GM12873 (cell line): ENCODE results near the gene SCGN.

Experiments used
- TF ChIP-seq, protein P1 (sequence below): IDR thresholded peaks from 2 replicates; pipeline ENCODE4 v1.5.1; 2012; ENCODE audit warnings: low read depth, mild to moderate bottlenecking, moderate library complexity, low read length, control low read depth; ENCODE audit not compliant: insufficient read depth; ENCODE audit errors: missing control alignments

SCGN gene

DNA sequence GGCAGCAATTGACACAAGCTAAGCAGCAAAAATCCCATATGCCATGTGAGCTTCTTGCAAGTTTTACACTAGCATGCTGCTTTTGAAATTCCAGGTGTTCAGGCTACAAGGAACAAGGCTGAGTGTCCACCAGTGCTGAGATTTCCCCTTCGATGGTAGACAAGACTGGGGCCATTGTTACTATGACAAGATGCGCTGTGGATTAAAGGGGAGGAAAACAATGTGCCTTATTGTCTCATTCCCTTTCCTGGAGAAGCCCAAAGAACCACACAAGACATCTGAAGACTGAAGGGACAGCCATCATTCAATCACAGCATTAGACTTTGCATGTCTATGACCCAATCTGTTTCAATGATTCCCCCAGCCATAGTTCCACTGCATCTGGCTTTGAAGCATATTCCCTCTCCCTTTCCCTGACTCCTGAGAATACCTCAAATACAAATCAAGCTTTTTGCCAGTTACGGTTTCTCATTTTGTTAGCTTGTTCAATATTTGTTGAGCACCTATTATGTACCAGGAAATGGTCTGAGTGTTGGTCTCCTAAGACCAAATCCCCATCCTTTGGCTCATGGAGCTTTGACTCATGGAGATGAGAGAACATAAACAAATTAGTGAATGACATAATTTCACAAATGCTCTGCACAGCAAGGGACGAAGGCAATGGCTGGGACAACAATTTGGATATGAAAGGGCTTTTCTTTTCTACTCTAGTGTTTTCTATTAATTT is 23.4 kb upstream of the SCGN start:
- TF ChIP-seq, protein P1, sequence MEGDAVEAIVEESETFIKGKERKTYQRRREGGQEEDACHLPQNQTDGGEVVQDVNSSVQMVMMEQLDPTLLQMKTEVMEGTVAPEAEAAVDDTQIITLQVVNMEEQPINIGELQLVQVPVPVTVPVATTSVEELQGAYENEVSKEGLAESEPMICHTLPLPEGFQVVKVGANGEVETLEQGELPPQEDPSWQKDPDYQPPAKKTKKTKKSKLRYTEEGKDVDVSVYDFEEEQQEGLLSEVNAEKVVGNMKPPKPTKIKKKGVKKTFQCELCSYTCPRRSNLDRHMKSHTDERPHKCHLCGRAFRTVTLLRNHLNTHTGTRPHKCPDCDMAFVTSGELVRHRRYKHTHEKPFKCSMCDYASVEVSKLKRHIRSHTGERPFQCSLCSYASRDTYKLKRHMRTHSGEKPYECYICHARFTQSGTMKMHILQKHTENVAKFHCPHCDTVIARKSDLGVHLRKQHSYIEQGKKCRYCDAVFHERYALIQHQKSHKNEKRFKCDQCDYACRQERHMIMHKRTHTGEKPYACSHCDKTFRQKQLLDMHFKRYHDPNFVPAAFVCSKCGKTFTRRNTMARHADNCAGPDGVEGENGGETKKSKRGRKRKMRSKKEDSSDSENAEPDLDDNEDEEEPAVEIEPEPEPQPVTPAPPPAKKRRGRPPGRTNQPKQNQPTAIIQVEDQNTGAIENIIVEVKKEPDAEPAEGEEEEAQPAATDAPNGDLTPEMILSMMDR = no peak

DNA sequence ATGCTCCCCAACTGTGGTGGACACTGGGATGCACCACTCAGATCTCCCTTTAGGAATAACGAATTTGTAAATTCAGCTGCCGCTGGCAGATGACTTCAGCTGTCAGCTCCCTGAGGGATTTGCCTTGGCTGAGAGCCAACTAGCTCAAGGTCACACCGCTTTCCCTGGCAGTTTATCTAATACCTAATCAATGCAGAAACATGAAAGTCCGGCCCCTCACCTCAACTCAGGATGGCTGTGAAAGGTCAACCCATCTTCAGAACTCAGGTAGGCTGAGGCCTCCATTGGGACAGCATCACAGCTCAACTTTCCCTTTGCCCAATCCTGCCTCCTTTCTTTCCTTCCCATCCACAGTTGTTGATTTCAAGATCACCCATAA is 22.8 kb upstream of the SCGN start:
- TF ChIP-seq, protein P1 = no peak

GRCh38 chr6:25630508-25631278 is 21.3 kb upstream of the SCGN start:
- TF ChIP-seq, protein P1 = no peak

DNA sequence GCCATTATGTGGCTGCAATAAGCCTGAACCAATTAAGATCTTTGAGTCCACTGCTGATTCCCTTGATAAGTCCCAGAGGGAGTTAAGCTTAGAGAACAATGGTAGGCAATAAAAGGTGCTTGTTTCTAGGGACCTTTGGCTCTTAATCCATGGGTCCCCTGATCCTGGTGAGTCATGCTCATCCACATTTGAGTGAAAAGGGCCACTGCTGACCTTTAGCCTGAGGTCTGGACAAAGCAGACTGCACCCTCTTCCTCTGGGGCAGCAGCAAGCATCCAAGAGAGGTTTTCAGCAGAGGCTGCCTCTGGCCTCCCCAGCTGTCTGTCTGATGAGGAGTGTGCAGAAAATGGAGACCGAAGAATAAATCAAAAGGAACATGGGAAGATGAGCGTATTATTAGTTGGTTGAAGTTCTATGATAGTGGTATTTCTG is 16.1 kb upstream of the SCGN start:
- TF ChIP-seq, protein P1 = no peak

DNA sequence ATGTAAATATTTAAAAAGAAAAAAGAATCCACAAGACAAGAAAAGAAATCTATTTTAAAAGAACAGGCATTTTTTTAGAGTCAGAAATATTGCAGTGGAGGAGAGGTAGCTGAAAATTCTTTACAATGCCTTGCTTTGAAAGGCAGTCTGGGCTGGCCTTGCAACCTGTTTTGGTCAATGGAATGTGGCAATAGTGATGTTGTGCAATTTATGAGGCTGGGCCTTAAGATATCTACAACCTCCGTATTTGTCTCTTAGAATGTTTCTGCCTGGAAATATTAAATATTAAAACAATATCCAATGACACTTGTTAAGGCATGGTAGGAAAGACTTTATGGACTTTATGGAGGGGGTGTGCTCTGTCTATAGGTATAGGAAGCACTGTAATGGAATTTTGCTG is 14.8 kb upstream of the SCGN start:
- TF ChIP-seq, protein P1 = no peak

- TF ChIP-seq, protein P1 = no peak
Measured at GRCh38 chr6:25637960-25638434, 14.0 kb upstream of the SCGN start.

GRCh38 chr6:25639653-25640052 is 12.4 kb upstream of the SCGN start:
- TF ChIP-seq, protein P1 = no peak
